Cerebellar cortex (tissue), 1 donor: ENCODE data around the gene ENTREP1.

Source experiments
- DNase-seq: peaks from one replicate; pipeline ENCODE4 v3.0.0-alpha.2; 2015; ENCODE audit warnings: low spot score

The ENTREP1 gene

DNA sequence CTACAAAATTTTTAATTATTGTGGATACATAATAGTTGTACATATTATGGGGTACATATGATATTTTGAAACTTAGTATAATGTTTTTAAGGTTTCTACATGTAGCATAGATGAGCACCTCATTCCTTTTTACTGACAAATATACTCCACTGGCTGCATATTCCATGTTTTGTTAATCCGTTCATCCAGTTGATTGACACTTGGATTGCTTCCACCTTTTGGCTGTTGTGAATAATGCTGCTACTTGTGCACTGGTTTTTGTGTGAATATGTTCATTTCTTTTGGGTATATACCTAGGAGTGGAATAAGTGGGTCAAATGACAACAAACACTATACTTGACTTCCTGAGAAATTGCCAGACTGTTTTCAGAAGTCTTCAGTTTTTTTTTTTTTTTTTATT is 2.8 kb upstream of the ENTREP1 start:
- no peak for DNase-seq

GRCh38 chr9:69323861-69324260 is 1.2 kb upstream of the ENTREP1 start:
- no peak for DNase-seq

- DNase-seq: no peak
These were observed 596 bp downstream of the ENTREP1 start for GRCh38 chr9:69325409-69326212.

GRCh38 chr9:69326261-69326660 is 1.2 kb downstream of the ENTREP1 start:
- no peak for DNase-seq

DNA sequence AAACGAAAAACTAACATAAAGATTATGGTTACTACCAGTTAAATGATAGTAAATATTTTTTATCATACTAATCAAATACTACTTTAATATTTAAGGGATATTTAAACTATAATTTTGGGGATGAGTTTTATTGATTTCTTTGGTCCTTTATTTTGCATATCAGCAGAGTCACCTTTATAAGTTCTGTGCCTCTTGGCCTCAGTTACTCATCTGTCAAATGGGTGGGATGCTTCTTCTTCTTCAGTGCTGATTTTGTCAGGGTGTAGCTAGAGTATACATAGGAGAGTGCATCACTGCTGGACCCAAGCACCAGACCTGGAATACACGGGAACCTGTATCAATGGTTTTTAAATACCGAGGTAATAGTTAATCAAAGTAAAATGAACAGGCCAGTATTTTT is 5.6 kb downstream of the ENTREP1 start:
- DNase-seq: no peak

GRCh38 chr9:69331444-69331843 is 6.4 kb downstream of the ENTREP1 start:
- no peak for DNase-seq

- DNase-seq: no peak
These were observed 7.2 kb downstream of the ENTREP1 start for GRCh38 chr9:69332067-69332685.

- DNase-seq: no peak
These were observed 8.7 kb downstream of the ENTREP1 start for GRCh38 chr9:69333716-69334115.

DNA sequence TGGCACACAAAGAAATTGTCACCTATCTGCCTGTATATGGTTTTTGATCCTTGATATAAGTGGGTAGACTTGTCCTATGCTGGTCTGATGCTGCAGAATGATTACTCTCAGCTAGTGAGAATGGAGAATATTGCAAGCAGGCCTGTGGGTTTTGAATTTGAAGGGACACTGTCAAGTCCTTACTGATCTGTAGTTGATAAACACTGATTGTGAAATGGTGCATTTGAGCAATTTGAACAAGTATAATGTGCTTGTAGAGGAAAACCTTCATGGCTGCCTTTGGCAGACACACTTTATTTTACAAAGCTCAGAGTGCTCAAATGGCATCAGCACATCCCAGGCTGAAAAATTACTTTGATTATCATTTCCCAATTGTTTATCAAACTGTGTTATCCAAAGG is 9.3 kb downstream of the ENTREP1 start:
- no peak for DNase-seq

- DNase-seq: no peak
These were observed 14.6 kb downstream of the ENTREP1 start for GRCh38 chr9:69339620-69340019.

DNA sequence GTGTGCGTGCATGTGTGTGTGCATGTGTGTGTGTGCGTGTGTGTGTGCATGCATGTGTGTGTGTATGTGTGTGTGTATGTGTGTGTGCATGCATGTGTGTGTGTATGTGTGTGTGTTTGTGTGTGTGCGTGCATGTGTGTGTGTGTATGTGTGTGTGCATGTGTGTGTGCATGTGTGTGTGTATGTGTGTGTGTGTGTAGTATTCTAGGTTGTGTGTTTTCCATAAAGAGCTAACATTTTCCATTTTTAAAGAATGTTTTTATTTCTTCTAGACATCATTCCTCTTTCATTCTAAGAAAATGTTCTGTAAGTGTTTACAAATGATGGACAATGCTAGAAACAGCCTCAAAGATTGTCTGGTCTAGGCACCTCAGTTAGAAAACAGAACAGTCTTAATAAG is 15.6 kb downstream of the ENTREP1 start:
- no peak for DNase-seq

GRCh38 chr9:69342769-69343168 is 17.8 kb downstream of the ENTREP1 start:
- DNase-seq: no peak

- no peak for DNase-seq
These were observed 19.4 kb downstream of the ENTREP1 start for GRCh38 chr9:69344459-69344858.

GRCh38 chr9:69346596-69347390 is 21.8 kb downstream of the ENTREP1 start:
- no peak for DNase-seq

DNA sequence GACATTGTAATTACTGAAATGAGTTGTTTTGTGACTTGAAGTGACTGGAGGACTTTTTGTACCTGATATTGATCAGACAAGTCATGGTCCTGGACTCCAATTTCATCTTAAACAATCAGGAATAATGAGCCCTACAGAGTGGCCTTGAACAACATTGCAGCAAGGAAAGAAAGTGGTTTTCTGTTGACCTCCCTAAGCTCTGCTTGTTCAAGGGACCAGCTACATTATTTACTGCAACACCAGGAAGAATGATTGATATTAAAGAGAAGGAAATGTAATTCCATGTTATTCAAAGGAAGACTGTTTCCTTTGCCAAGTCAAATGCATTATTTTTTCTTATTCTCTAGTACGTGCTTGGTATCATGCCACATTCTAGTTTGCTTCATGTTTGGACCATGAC is 22.6 kb downstream of the ENTREP1 start:
- DNase-seq: no peak

- DNase-seq: no peak
These were observed 26.2 kb downstream of the ENTREP1 start for GRCh38 chr9:69351227-69351626.

DNA sequence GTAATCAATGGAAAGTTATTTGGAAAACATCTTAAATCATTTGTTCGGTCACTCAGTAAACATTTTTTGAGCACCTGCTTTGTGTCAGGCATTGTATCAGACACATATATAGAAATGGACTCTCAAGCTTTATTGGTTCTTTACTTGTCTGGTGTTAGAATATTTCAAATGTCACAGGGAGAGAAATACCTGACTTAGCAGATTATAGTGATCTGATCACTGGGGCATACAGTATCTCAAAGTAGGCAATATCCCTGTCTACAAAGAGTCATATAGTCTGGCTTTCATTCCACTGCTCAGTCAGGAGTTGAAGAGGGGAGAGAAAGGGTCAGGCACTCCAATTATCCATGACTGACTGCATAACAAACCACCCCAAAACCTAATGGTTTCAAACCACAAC is 30.2 kb downstream of the ENTREP1 start:
- DNase-seq: no peak

- no peak for DNase-seq
These were observed 32.2 kb downstream of the ENTREP1 start for GRCh38 chr9:69357030-69357775.

DNA sequence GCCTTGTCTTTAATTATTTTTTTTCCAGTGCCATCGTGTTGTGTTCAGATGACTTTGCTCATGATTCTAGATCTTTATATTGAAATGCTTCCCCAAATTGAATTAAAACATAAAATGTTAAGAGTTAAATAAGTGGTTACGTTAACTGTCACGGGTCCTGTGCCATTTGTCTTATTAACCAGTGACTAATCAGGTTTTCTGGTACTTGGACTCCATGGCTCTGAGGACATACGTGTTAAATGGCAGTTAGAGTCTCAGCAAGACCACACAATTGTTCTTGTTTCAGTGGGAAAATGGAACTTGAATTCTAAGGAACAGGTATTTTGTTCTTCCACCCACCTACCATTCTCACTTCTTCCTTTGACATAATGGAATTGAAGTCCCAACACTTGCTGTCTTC is 32.8 kb downstream of the ENTREP1 start:
- no peak for DNase-seq

- DNase-seq: no peak
These were observed 38.2 kb downstream of the ENTREP1 start for GRCh38 chr9:69363191-69363590.

DNA sequence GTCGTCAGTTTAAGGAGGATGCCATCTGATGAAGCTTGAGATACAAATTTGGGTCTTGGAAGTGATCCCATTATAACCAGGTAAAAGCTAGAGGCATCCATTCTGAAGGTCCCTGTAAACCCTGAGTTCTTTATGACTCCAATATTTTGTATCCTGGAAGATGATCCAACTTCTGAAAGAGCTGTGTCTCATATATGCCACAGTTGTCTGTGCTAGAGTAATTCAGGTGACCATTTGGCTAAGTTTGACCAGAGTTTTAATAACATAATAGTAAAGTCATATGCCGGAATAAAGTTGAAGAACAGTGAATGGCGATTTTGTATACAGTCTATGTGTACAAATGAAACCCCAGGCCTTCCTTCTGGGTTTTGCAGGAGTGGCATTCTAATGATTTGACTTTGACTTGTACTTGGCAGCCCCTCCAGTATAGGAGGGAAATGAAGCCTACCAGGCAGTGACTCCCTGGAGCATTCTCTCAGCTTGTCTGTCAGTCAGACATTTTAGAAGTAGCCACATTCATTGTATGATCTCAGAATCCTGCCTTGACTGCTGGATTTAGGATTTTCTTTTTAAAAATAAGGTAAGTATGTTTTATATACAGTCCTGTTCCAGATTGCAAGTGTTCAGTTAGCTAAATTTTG is 39.6 kb downstream of the ENTREP1 start:
- DNase-seq: no peak

GRCh38 chr9:69370430-69370829 is 45.4 kb downstream of the ENTREP1 start:
- no peak for DNase-seq
